ENCODE results near the gene PGF.
"Not testable (repeated sequence)": the region's sequence is repeated elsewhere in the genome, so short reads cannot be mapped to it uniquely, and the experiment has no call there.

PGF gene

GRCh38 chr14:74955229-74956026 lies at the start of gene PGF:
TSS of gene PGF (minus strand) at chr14:74955597. CDS start at chr14:74955242, 355 bp downstream.
- DNase-seq (ENCODE audit: low read depth): peak; percentile 30

- DNase-seq (ENCODE audit: low read depth): no peak
Observed at GRCh38 chr14:75003250-75004027, 48.0 kb upstream of the PGF start.

- peak; percentile 99 for DNase-seq (ENCODE audit: low read depth)
Observed at GRCh38 chr14:75002392-75003249, 47.2 kb upstream of the PGF start, which contains the start of gene EIF2B2. TSS of gene EIF2B2 (plus strand) at chr14:75002921. CDS start at chr14:75002991, 70 bp downstream.

GRCh38 chr14:75001899-75002298 lies 46.5 kb upstream of the PGF start:
- no peak for DNase-seq (ENCODE audit: low read depth)

GRCh38 chr14:75001261-75001660 lies 45.9 kb upstream of the PGF start:
- DNase-seq (ENCODE audit: low read depth): no peak

- DNase-seq (ENCODE audit: low read depth): not testable (repeated sequence)
Observed at GRCh38 chr14:74995781-74996180, 40.4 kb upstream of the PGF start.

GRCh38 chr14:74994182-74994581 lies 38.8 kb upstream of the PGF start:
- DNase-seq (ENCODE audit: low read depth): not testable (repeated sequence)

GRCh38 chr14:74988993-74989392 lies 33.6 kb upstream of the PGF start:
- no peak for DNase-seq (ENCODE audit: low read depth)

GRCh38 chr14:74988131-74988530 lies 32.7 kb upstream of the PGF start:
- no peak for DNase-seq (ENCODE audit: low read depth)

- no peak for DNase-seq (ENCODE audit: low read depth)
Observed at GRCh38 chr14:74985806-74986205, 30.4 kb upstream of the PGF start.

- DNase-seq (ENCODE audit: low read depth): no peak
Observed at GRCh38 chr14:74985028-74985310, 29.6 kb upstream of the PGF start.

GRCh38 chr14:74984236-74985027 lies 29.0 kb upstream of the PGF start:
- no peak for DNase-seq (ENCODE audit: low read depth)

GRCh38 chr14:74983343-74983742 lies 27.9 kb upstream of the PGF start:
- DNase-seq (ENCODE audit: low read depth): no peak

GRCh38 chr14:74982661-74983060 lies 27.3 kb upstream of the PGF start:
- DNase-seq (ENCODE audit: low read depth): no peak

- DNase-seq (ENCODE audit: low read depth): no peak
Observed at GRCh38 chr14:74981833-74982232, 26.4 kb upstream of the PGF start.

- no peak for DNase-seq (ENCODE audit: low read depth)
Observed at GRCh38 chr14:74981462-74981782, 26.0 kb upstream of the PGF start.

GRCh38 chr14:74980731-74981461 lies 25.5 kb upstream of the PGF start:
- no peak for DNase-seq (ENCODE audit: low read depth)

GRCh38 chr14:74980398-74980730 lies 25.0 kb upstream of the PGF start:
- DNase-seq (ENCODE audit: low read depth): no peak

- DNase-seq (ENCODE audit: low read depth): no peak
Observed at GRCh38 chr14:74979442-74980397, 24.3 kb upstream of the PGF start.

GRCh38 chr14:74979029-74979428 lies 23.6 kb upstream of the PGF start:
- no peak for DNase-seq (ENCODE audit: low read depth)
